Astrocyte (in vitro differentiated cells and primary cell): Measurements from ENCODE around the gene APOA1.

Experiments used
- CTCF ChIP-seq: IDR thresholded peaks from 2 replicates; pipeline ENCODE4 v1.5.1; 2011; ENCODE audit warnings: low read depth, mild to moderate bottlenecking, inconsistent platforms, low read length, moderate library complexity; ENCODE audit not compliant: insufficient read depth
- EZH2 ChIP-seq: IDR thresholded peaks from 2 replicates; pipeline ENCODE4 v1.6.1; 2012; ENCODE audit warnings: mild to moderate bottlenecking, low read length, inconsistent platforms; ENCODE audit not compliant: insufficient read depth

- TF ChIP-seq CTCF (no peak), EZH2 (no peak)
Observed at GRCh38 chr11:116808262-116809175, 28.9 kb downstream of the APOA1 start.
